HG03575 (cell line): ENCODE results near the gene TRIM62.
"Not testable (repeated sequence)": the region's sequence is repeated elsewhere in the genome, so short reads cannot be mapped to it uniquely, and the experiment has no call there.

Experiments
- ATAC-seq: cut with Tn5 transposase; IDR thresholded peaks from one replicate; pipeline ENCODE4 v1.9.1; 2021; ENCODE audit not compliant: unreplicated experiment, insufficient number of reproducible peaks, low FRiP score; ENCODE audit errors: extremely low read depth

The TRIM62 gene

GRCh38 chr1:33120436-33121231, 61.2 kb downstream of the TRIM62 start:
- ATAC-seq, result no peak

DNA sequence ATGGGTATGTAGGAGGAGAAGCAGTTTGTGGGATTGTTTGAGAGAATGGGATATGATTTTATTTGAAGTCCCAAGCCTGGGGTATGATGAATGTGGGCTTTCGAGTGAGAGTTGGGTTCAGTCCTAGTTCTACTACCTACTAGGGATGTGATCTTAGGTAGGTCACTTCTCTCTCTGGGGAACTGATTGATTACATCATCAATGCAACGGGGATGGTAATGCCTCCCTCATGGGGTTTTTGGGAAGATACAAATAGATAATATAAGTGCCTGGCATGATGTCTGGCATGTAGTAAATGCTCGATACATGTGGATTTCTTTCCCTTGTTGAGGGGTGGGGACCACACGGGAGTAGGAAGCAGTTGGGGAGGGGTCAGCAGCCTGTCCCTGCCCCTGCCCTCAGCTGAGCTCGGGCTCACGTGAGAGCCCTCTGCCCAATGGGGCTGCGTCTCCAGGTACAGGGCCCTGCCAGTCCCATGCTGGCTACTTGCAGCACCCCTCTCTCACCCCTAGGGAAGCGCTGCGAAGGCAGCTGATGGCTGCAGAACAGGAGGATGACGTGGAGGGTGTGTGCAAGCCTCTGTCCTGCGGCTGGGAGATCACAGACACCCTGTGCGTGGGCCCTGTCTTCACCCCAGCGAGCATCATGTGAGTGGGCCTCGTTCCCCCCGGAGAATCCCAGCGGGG, 62.2 kb downstream of the TRIM62 start:
- no peak for ATAC-seq

DNA sequence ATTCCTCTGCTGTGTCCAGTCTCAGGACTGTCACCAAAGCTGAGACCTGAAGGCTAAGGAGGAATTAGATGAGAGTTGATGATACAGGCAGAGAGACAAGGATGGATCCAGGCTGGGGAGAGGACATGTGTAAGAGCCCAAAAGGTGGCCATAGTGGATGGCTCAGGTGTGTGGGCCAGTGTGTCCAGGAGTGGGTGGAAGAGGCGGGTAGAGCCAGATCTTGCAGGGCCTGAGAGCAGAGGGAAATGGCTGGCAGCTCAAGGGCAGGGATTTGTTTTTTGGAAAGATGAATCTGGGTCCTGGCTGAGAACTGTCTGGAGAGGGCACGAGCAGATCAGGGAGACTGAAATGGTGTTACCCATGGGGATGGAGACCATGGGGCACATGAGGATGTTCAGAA, 62.8 kb downstream of the TRIM62 start:
- ATAC-seq, result no peak

GRCh38 chr1:33118274-33118673, 63.6 kb downstream of the TRIM62 start:
- ATAC-seq, result no peak

- no peak for ATAC-seq
Measured at GRCh38 chr1:33117440-33118085, 64.3 kb downstream of the TRIM62 start.

DNA sequence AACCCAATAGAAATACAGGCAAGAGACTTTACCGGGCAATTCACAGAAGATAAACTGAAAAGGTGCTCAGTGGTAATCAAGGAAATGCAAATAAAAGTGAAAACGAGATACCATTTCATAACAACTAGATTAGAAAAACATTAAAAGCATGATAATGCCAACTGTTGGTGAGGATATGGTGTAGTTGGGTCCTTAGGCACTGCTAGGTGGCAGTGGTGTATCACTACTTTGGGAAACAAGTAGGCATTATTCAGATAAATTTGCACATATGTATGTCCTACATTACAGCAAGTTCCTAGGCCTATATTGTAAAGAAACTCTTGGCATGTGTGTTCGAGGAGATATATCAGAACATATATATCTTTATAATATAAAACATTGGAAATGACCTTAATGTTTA, 69.9 kb downstream of the TRIM62 start:
- ATAC-seq, result no peak

DNA sequence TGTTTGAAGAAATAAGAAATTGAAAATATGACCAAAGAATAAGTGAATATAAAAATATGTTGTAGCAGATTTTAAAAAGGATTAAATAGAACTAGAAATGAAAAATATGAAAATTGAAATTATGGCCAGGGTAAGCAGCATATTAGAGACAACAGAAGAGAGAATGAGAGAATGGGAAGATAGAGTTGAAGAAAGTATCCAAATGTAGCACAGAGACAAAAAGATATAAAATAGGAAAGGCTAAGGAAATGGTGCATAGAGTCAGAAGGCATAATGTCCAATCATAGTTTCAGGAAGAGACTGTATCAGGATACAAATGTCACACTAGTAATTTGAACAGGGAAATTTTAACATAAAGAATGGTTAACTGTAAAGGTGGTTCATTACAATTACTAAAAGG, 71.4 kb downstream of the TRIM62 start:
- no peak for ATAC-seq

GRCh38 chr1:33100119-33100415, 81.8 kb downstream of the TRIM62 start:
- not testable (repeated sequence) for ATAC-seq

GRCh38 chr1:33099290-33100118, 82.3 kb downstream of the TRIM62 start:
- no peak for ATAC-seq

DNA sequence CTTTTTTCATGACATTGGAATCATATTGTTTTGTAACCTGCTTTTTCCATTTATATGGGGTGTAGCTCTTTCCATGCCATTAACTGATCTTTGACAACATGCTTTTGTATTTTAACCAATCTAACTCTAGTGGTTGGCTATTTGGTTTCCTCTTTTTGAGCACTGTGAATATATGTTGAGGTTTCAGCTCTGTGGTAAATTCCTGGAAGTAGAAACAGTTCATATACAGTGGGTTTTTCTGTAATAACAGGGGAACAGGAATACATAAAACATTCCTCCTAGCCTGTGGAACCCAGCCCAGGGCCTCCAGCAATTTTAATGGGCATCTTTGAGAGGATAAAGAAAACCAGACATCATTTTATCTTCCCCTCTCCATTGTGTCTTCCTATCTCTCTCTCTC, 83.5 kb downstream of the TRIM62 start:
- ATAC-seq, result no peak

- no peak for ATAC-seq
Measured at GRCh38 chr1:33097762-33098161, 84.1 kb downstream of the TRIM62 start.

- ATAC-seq, result no peak
Measured at GRCh38 chr1:33097137-33097611, 84.7 kb downstream of the TRIM62 start.

DNA sequence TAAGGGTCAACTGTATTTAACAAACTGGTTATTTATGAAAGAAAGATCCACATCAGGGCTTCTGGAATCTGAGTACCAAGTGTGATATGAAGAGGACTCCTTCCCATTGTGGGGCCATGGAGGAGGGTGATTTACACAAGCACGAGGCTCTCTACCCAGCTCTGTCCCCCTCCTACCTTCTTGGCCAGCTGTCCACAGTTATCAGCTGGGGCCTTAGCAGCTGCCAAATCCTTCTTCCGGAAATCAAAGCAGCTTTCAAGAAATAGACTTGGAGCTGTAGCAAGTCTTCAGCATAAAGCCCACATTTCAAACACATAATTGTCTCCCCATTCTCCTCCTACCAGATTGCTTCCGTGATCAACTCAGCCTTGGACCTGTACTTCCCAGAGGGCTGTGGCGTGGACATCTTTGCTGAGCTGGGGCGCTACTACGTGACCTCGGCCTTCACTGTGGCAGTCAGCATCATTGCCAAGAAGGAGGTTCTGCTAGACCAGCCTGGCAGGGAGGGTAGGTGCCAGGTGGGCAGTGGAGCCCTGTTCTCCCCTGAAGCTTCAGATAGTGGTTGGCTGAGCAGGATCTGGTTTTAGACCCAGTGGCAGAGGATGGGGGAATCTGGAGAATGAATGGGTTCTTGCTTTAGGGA, 85.4 kb downstream of the TRIM62 start:
- ATAC-seq, result no peak
